Activated CD8-positive, alpha-beta T cell treated with anti-CD3 and anti-CD28 coated beads for 36 hours (primary cell): ENCODE measurements around the gene CHFR. TPM values are rescaled to one million over a fixed set of nuclear protein-coding genes. Genes with fewer than 3 reads are reported as not detected.
"Not testable (repeated sequence)": the region's sequence is repeated elsewhere in the genome, so short reads cannot be mapped to it uniquely, and the experiment has no call there.

Experiments used
- ATAC-seq: fragments of 200-7000 bp; cut with Tn5 transposase; one replicate; pipeline ENCODE4 v1.10.0; 2021; ENCODE audit warnings: mild to moderate bottlenecking, moderate library complexity
- CTCF ChIA-PET: fragments of 350-600 bp; sonication (Branson Sonifier 250); formaldehyde crosslinking; loops from one replicate; lab custom pipeline; 2021; ENCODE audit warnings: antibody characterized with exemption; lab: Charles Lee
- POLR2A ChIA-PET: fragments of 350-600 bp; sonication (Branson Sonifier 250); formaldehyde crosslinking; loops from one replicate; lab custom pipeline; 2021; ENCODE audit warnings: antibody characterized with exemption; lab: Charles Lee
- DNase-seq: peaks from one replicate; pipeline ENCODE4 v3.0.0-alpha.2; 2020
- H3K27ac Mint-ChIP-seq: one replicate; pipeline ENCODE4 v1.8.0; 2021; ENCODE audit warnings: mild to moderate bottlenecking, mixed read lengths
- H3K27me3 Mint-ChIP-seq: one replicate; pipeline ENCODE4 v1.8.0; 2021; ENCODE audit warnings: mixed read lengths
- H3K36me3 Mint-ChIP-seq: one replicate; pipeline ENCODE4 v1.8.0; 2021; ENCODE audit warnings: low read depth, mixed read lengths
- H3K4me1 Mint-ChIP-seq: one replicate; pipeline ENCODE4 v1.8.0; 2021; ENCODE audit warnings: low read depth, mixed read lengths
- H3K4me3 Mint-ChIP-seq: one replicate; pipeline ENCODE4 v1.8.0; 2021; ENCODE audit warnings: mild to moderate bottlenecking, moderate library complexity, mixed read lengths
- H3K9me3 Mint-ChIP-seq: one replicate; pipeline ENCODE4 v1.8.0; 2021; ENCODE audit warnings: mixed read lengths
- CTCF ChIP-seq: fragments of 200-600 bp; IDR thresholded peaks from one replicate; pipeline ENCODE4 v1.8.0; 2022; ENCODE audit warnings: antibody characterized with exemption, mild to moderate bottlenecking
- intact Hi-C: fragments of 100-400 bp; cut with micrococcal nuclease; formaldehyde crosslinking; loops from one replicate; pipeline ENCODE4 v1.10.0; 2022
- total RNA-seq, 2 experiments: library from RNA; stranded (reverse); gene quantifications; one replicate each; pipeline ENCODE4 v1.2.3, GENCODE V29; 2021

The CHFR gene
- total RNA-seq, 2 experiments from 2014 or later, result 40.5 to 51.2 TPM

- TF ChIP-seq CTCF, result no peak
- peak overlapping the region; percentile 36 for H3K27ac Mint-ChIP-seq
- intact Hi-C loops, result no loop called here
- ChIA-PET POLR2A (no interaction called here), CTCF (interaction anchor here (1.2 kb wide), 1 partner anchor 11 kb away, joined by 3 read pairs; no protein-coding TSS in a partner anchor)
- peaks cover 43% of the 10 kb centered on the region for H3K36me3 Mint-ChIP-seq
- ATAC-seq (peak; percentile 30), DNase-seq (no peak)
- H3K27me3 Mint-ChIP-seq, result no peaks in the 10 kb centered on the region
- H3K9me3 Mint-ChIP-seq, result no peaks in the 10 kb centered on the region
- H3K4me3 Mint-ChIP-seq, result no peak overlapping the region
- peaks cover 2% of the 10 kb centered on the region for H3K4me1 Mint-ChIP-seq
Measured at GRCh38 chr12:132818562-132818961, 68.8 kb downstream of the CHFR start.

- ChIA-PET CTCF (no interaction called here), POLR2A (interaction anchor here (1.2 kb wide), 1 partner anchor 13 kb away, joined by 5 read pairs; no protein-coding TSS in a partner anchor)
- Mint-ChIP-seq H3K4me3 (no peak overlapping the region), H3K27ac (no peak overlapping the region), H3K36me3 (peaks cover 47% of the 10 kb centered on the region), H3K27me3 (no peaks in the 10 kb centered on the region), H3K4me1 (peaks cover 19% of the 10 kb centered on the region), H3K9me3 (no peaks in the 10 kb centered on the region)
- DNase-seq (no peak), ATAC-seq (no peak)
- intact Hi-C loops, result no loop called here
- TF ChIP-seq CTCF, result no peak
Measured at GRCh38 chr12:132814232-132814631, 73.2 kb downstream of the CHFR start.

DNA sequence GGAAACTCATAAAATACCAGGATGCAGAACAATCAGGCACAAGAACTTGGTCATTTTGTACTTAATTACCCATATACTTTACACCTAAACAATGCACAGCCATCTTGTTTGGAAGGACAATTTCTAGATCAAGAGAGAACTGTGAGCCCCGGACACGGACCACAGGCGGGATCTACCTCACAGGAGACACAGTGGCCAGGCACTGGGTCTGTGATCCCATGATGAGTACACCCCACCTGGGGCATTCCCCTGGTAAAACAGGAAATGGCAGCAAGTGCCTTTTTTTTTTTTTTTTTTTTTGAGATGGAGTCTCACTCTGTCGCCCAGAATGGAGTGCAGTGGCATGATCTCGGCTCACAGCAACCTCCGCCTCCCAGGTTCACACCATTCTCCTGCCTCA is 74.0 kb downstream of the CHFR start:
- intact Hi-C loops, result no loop called here
- no peak overlapping the region for H3K4me3 Mint-ChIP-seq

GRCh38 chr12:132812631-132813305 is 74.6 kb downstream of the CHFR start:
- no peak for TF ChIP-seq CTCF
- DNase-seq, result peak; percentile 54
- Mint-ChIP-seq H3K27me3 (no peaks in the 10 kb centered on the region), H3K4me1 (peaks cover 33% of the 10 kb centered on the region), H3K4me3 (no peak overlapping the region), H3K27ac (peak overlapping the region; percentile 36), H3K9me3 (no peaks in the 10 kb centered on the region), H3K36me3 (peaks cover 52% of the 10 kb centered on the region)
- POLR2A ChIA-PET, result no interaction called here
- CTCF ChIA-PET, result no interaction called here
- intact Hi-C loops, result no loop called here
- no peak for ATAC-seq

More for the DNA sequence above, 74.0 kb downstream of the CHFR start:
- POLR2A ChIA-PET, result no interaction called here
- H3K36me3 Mint-ChIP-seq, result peaks cover 52% of the 10 kb centered on the region
- DNase-seq (no peak), ATAC-seq (peak; percentile 39)
- CTCF ChIA-PET, result no interaction called here
- H3K9me3 Mint-ChIP-seq, result no peaks in the 10 kb centered on the region
- no peaks in the 10 kb centered on the region for H3K27me3 Mint-ChIP-seq
- TF ChIP-seq CTCF, result no peak
- H3K4me1 Mint-ChIP-seq, result peaks cover 26% of the 10 kb centered on the region
- peak overlapping the region; percentile 49 for H3K27ac Mint-ChIP-seq

DNA sequence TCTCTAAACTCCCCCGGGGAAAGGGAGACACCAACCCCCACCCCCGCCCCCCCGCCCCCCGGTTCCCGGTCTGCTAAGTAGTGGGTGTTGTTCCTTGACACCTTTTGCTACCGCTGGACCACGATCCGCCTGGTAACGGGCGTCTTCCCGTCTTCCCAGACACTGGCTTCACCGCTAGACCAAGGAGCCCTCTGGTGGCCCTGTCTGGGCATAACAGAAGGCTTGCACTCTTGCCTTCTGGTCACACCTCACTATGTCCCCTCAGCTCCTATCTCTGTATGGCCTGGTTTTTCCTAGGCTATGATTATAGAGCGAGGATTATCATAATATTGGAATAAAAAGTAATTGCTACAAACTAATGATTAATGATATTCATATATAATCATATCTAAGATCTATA is 78.0 kb downstream of the CHFR start:
- H3K27me3 Mint-ChIP-seq, ATAC-seq, H3K27ac Mint-ChIP-seq, H3K9me3 Mint-ChIP-seq, intact Hi-C loops, H3K4me3 Mint-ChIP-seq, POLR2A ChIA-PET: not testable (repeated sequence)
- peak; percentile 46 for DNase-seq
- CTCF ChIA-PET, result interaction anchor here (1.0 to 1.3 kb wide), 2 partner anchors 70 to 97 kb away, joined by 3 to 6 read pairs; no protein-coding TSS in a partner anchor
- H3K4me1 Mint-ChIP-seq, result peaks cover 51% of the 10 kb centered on the region
- peak; percentile 16 for TF ChIP-seq CTCF
- H3K36me3 Mint-ChIP-seq, result peaks cover 61% of the 10 kb centered on the region
